ENCODE data around the gene RSPH3.
"Not testable (repeated sequence)": the region's sequence is repeated elsewhere in the genome, so short reads cannot be mapped to it uniquely, and the experiment has no call there.

The RSPH3 gene

DNA sequence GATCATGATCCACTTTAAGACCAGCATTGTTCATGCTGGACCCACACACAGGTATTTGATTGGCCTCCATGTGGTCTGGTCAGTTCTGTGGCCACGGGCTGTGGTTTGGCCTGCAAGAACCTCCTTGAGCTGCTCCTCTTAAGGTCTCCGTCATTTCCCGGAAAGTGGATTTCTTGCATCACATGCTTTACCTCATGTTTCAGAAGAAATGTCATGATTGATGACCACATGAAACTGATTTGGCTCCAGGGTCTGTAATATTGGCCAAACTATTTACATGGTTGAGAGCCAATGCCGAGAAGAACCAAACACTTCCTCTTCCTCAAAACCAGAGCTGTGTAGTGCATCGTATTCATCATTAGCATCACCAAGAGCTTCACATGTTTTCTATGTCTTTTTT lies 13.2 kb upstream of the RSPH3 start (continued):
- TF ChIP-seq TSHZ2 (CRISPR knock-in tag; IDR thresholded peaks at IDR 0.05) (no peak), CREB5 (CRISPR knock-in tag; IDR thresholded peaks at IDR 0.05; ENCODE audit: low read depth) (no peak), TOX (CRISPR knock-in tag; IDR thresholded peaks at IDR 0.05; ENCODE audit: borderline replicate concordance) (no peak), GLIS3 (CRISPR knock-in tag; IDR thresholded peaks at IDR 0.05) (no peak), ESRRG (CRISPR knock-in tag; IDR thresholded peaks at IDR 0.05) (no peak)
- TF ChIP-seq, protein P1, sequence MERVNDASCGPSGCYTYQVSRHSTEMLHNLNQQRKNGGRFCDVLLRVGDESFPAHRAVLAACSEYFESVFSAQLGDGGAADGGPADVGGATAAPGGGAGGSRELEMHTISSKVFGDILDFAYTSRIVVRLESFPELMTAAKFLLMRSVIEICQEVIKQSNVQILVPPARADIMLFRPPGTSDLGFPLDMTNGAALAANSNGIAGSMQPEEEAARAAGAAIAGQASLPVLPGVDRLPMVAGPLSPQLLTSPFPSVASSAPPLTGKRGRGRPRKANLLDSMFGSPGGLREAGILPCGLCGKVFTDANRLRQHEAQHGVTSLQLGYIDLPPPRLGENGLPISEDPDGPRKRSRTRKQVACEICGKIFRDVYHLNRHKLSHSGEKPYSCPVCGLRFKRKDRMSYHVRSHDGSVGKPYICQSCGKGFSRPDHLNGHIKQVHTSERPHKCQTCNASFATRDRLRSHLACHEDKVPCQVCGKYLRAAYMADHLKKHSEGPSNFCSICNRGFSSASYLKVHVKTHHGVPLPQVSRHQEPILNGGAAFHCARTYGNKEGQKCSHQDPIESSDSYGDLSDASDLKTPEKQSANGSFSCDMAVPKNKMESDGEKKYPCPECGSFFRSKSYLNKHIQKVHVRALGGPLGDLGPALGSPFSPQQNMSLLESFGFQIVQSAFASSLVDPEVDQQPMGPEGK (CRISPR knock-in tag; IDR thresholded peaks at IDR 0.05; ENCODE audit: borderline replicate concordance) = no peak

DNA sequence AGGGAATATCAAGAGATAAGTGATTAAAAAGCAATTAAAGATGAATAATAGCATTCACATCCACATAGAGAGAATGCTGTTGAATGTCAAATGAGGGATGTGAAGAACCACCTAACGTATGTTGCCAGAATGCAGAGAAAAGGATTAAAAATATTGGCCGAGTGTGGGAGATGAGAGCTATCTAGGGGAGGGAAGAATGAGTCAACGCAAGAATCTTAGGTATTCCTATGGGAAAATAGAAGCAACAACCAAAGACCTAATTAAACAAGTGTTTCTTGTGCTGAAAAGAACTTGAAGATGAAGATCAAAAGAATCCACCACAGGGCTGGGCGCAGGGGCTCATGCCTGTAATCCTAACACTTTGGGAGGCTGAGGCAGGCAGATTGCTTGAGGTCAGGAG lies 12.2 kb upstream of the RSPH3 start:
- TF ChIP-seq OSR1 (CRISPR knock-in tag; IDR thresholded peaks at IDR 0.05) (no peak), CSDC2 (CRISPR knock-in tag; IDR thresholded peaks at IDR 0.05) (no peak), ZNF70 (CRISPR knock-in tag; IDR thresholded peaks at IDR 0.05) (no peak), ZFP3 (CRISPR knock-in tag; IDR thresholded peaks at IDR 0.05) (no peak), POU6F1 (CRISPR knock-in tag; IDR thresholded peaks at IDR 0.05; ENCODE audit: borderline replicate concordance, low read depth) (no peak), BACH2 (CRISPR knock-in tag; IDR thresholded peaks at IDR 0.05; ENCODE audit: borderline replicate concordance) (no peak), CREB5 (CRISPR knock-in tag; IDR thresholded peaks at IDR 0.05; ENCODE audit: low read depth) (no peak)
- ATAC-seq = no peak

DNA sequence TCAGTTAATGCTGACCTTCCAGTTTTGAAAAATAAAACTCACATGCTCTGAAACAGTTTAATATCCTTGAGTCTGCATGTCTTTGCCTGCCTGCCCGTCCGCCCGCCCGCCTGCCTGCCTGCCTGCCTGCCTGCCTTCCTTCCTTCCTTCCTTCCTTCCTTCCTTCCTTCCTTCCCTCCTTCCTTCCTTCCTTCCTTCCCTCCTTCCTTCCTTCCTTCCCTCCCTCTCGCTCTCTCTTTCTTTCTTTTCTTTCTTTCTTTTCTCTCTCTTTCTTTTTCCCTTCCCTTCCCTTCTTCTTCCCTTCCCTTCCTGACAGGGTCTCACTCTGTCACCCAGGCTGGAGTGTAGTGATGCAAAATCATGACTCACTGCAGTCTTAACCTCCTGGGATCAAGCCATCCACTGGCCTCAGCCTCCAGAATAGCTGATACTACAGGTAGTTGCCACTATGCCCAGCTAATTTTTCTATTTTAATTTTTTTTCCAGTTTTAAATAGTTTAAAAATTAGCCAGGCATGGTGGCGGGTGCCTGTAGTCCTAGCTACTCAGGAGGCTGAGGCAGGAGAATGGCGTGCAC lies 10.1 kb upstream of the RSPH3 start:
- not testable (repeated sequence) for ATAC-seq

DNA sequence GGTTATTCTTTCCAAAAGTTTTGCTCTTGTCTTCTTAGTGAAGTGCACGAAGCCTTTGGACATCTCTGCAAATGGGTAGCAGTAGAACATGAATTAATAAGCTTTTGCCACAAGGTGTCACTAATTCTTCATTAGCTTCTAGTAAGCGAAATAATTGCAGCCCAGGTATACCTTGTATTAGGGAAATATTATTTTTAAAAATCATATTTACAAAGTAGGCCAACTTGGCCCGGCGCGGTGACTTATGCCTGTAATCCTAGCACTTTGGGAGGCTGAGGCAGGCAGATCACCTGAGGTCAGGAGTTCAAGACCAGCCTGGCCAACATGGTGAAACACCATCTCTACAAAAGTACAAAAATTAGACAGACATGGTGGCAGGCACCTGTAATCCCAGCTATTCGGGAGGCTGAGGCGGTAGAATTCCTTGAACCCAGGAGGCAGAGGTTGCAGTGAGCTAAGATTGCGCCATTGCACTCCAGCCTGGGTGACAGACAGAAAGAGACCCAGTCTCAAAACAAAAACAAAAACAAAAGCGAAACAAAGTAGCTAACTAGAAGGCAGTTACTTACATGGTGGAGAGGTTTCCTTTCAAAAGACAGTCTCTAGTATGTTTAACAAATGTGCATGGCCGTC lies 8.8 kb upstream of the RSPH3 start:
- peak; percentile 53; the same call in 1 of the 3 replicates for ATAC-seq
- TF ChIP-seq ZC3H10 (CRISPR knock-in tag; IDR thresholded peaks at IDR 0.05) (no peak), ZNF8 (CRISPR knock-in tag; IDR thresholded peaks at IDR 0.05) (no peak), PPARA (CRISPR knock-in tag; IDR thresholded peaks at IDR 0.05; ENCODE audit: borderline replicate concordance) (no peak), RARB (CRISPR knock-in tag; IDR thresholded peaks at IDR 0.05) (no peak), OSR1 (CRISPR knock-in tag; IDR thresholded peaks at IDR 0.05) (no peak), ISL1 (CRISPR knock-in tag; IDR thresholded peaks at IDR 0.05) (no peak), ARNTL (CRISPR knock-in tag; IDR thresholded peaks at IDR 0.05; ENCODE audit: borderline replicate concordance, low read depth) (no peak), ESRRG (CRISPR knock-in tag; IDR thresholded peaks at IDR 0.05) (no peak), ZNF565 (CRISPR knock-in tag; conservative IDR thresholded peaks at IDR 0.05; ENCODE audit: low read depth) (no peak), TCF4 (CRISPR knock-in tag; IDR thresholded peaks at IDR 0.05; ENCODE audit: borderline replicate concordance) (no peak), CSDC2 (CRISPR knock-in tag; IDR thresholded peaks at IDR 0.05) (no peak), POU6F1 (CRISPR knock-in tag; IDR thresholded peaks at IDR 0.05; ENCODE audit: borderline replicate concordance, low read depth) (no peak), ZNF70 (CRISPR knock-in tag; IDR thresholded peaks at IDR 0.05) (no peak), TOX (CRISPR knock-in tag; IDR thresholded peaks at IDR 0.05; ENCODE audit: borderline replicate concordance) (no peak)
- TF ChIP-seq, protein P1 (CRISPR knock-in tag; IDR thresholded peaks at IDR 0.05; ENCODE audit: borderline replicate concordance) = no peak

Measured in SK-N-SH treated with all-trans-retinoic acid at 6 μM for 48 hours (cell line).